ENCODE data around the gene ADD1. TPM values are rescaled to one million over a fixed set of nuclear protein-coding genes. Genes with fewer than 3 reads are reported as not detected.
"Not testable (repeated sequence)": the region's sequence is repeated elsewhere in the genome, so short reads cannot be mapped to it uniquely, and the experiment has no call there.

The ADD1 gene
- total RNA-seq, 4 donors from 2014 or later, result 290 to 470 (median 372) TPM

- Histone ChIP-seq H3K4me1 (no peaks in the 10 kb centered on the region), H3K27ac (peak overlapping the region in 1 of 4 donors; percentile 27), H3K27me3 (no peaks in the 10 kb centered on the region), H3K9me3 (no peaks in the 10 kb centered on the region), H3K36me3 (peaks cover 0 to 70% (median 0%) of the 10 kb centered on the region in 3 donors), H3K4me3 (no peak overlapping the region)
- peak in 2 of 3 donors; percentile 47 to 56 for DNase-seq
- TF ChIP-seq POLR2A (IDR thresholded peaks at IDR 0.05) (no peak), CTCF (IDR thresholded peaks at IDR 0.05) (peak in 3 of 6 experiments; percentile 8 to 17 (median 11))
Observed at GRCh38 chr4:2954358-2955185, 110.9 kb downstream of the ADD1 start.

- H3K27ac ChIP-seq, H3K27me3 ChIP-seq, H3K4me3 ChIP-seq, H3K4me1 ChIP-seq, H3K9me3 ChIP-seq, DNase-seq: not testable (repeated sequence)
- peak in 1 of 6 experiments; percentile 4 for TF ChIP-seq CTCF (IDR thresholded peaks at IDR 0.05)
- peaks cover 0 to 62% (median 0%) of the 10 kb centered on the region in 3 donors for H3K36me3 ChIP-seq
Observed at GRCh38 chr4:2955186-2956044, 111.8 kb downstream of the ADD1 start.

- no peak for DNase-seq
- no peak for TF ChIP-seq POLR2A (IDR thresholded peaks at IDR 0.05)
- no peak for TF ChIP-seq CTCF (IDR thresholded peaks at IDR 0.05)
- Histone ChIP-seq H3K9me3 (no peaks in the 10 kb centered on the region), H3K4me1 (peaks cover 6 to 14% (median 6%) of the 10 kb centered on the region in 4 donors), H3K27me3 (no peaks in the 10 kb centered on the region), H3K36me3 (peaks cover 0 to 33% (median 0%) of the 10 kb centered on the region in 3 donors), H3K4me3 (no peak overlapping the region), H3K27ac (no peak overlapping the region)
Observed at GRCh38 chr4:2958446-2958845, 114.8 kb downstream of the ADD1 start.

GRCh38 chr4:2960450-2960849, 116.8 kb downstream of the ADD1 start:
- H3K27me3 ChIP-seq, H3K9me3 ChIP-seq, DNase-seq, H3K27ac ChIP-seq, H3K4me3 ChIP-seq: not testable (repeated sequence)
- Histone ChIP-seq H3K4me1 (peaks cover 6 to 20% (median 6%) of the 10 kb centered on the region in 4 donors), H3K36me3 (peaks cover 0 to 21% (median 0%) of the 10 kb centered on the region in 3 donors)

GRCh38 chr4:2961421-2961810, 117.8 kb downstream of the ADD1 start:
- H3K4me1 ChIP-seq, result peaks cover 6 to 20% (median 6%) of the 10 kb centered on the region in 4 donors
- peak in 1 of 3 donors; percentile 48 for DNase-seq
- no peak for TF ChIP-seq POLR2A (IDR thresholded peaks at IDR 0.05)
- no peak for TF ChIP-seq CTCF (IDR thresholded peaks at IDR 0.05)
- no peaks in the 10 kb centered on the region for H3K27me3 ChIP-seq
- H3K27ac ChIP-seq, result peak overlapping the region in 1 of 4 donors; percentile 14
- peak overlapping the region in 3 of 4 donors; percentile 85 to 95 (median 86) for H3K4me3 ChIP-seq
- H3K9me3 ChIP-seq, result no peaks in the 10 kb centered on the region
- peaks cover 0 to 13% (median 0%) of the 10 kb centered on the region in 3 donors for H3K36me3 ChIP-seq
